K562 (cell line): ENCODE data around the gene PLPPR1. TPM values are rescaled to one million over a fixed set of nuclear protein-coding genes. Genes with fewer than 3 reads are reported as not detected.

Experiments used
- ATAC-seq: fragments of 200-7000 bp; cut with Tn5 transposase; 3 replicates; pipeline ENCODE4 v1.9.1; 2020; ENCODE audit warnings: moderate library complexity
- BruUV-seq: library from RNA; stranded (reverse); fragments of 400-500 nt; replicated peaks from 2 replicates; lab custom pipeline; 2021; lab: Mats Ljungman, UMichigan
- CTCF ChIA-PET: fragments of 300-600 bp; formaldehyde crosslinking; extraction: SDS; loops from one replicate; lab custom pipeline; 2021; ENCODE audit warnings: low intra/inter-chr PET ratio; lab: Yijun Ruan, JAX
- POLR2A ChIA-PET: fragments of 300-600, 350-650 bp; sonication (Branson Sonifier 250); formaldehyde crosslinking; extraction: SDS; loops from one replicate; lab custom pipeline; 2021; ENCODE audit warnings: antibody characterized with exemption, inconsistent platforms; lab: Yijun Ruan, JAX
- DNase-seq, 4 experiments: peaks; one replicate each; pipeline versions ENCODE4 v3.0.0 to v3.0.0-alpha.2; 2011 to 2018; ENCODE audit warnings: low spot score in 3 of 4, mixed read lengths in 3 of 4; ENCODE audit errors: extremely low read depth in 1 of 4
- FAIRE-seq: peaks from 2 replicates; lab custom pipeline; 2011; peaks lifted over from hg19 to GRCh38; lab: Jason Lieb, UNC
- H2AFZ ChIP-seq: 2 replicates; pipeline ENCODE4 v1.6.0; 2011; ENCODE audit warnings: low read depth, low read length, control low read depth, inconsistent platforms
- H3K27ac ChIP-seq: fragments of 200-600 bp; 3 replicates; pipeline ENCODE4 v1.8.0; 2011; ENCODE audit warnings: low read depth, mild to moderate bottlenecking, control low read depth, inconsistent platforms, low read length, moderate library complexity, mixed read lengths; ENCODE audit errors: extremely low read depth
- H3K27me3 ChIP-seq, 2 experiments: fragments of 300-600 bp in 1 of 2; 2 replicates in 1 of 2; 3 replicates in 1 of 2; pipeline versions ENCODE4 v1.6.0 to v1.8.0; 2011; ENCODE audit warnings: inconsistent platforms in 2 of 2, low read length in 2 of 2, mild to moderate bottlenecking in 1 of 2, mixed read lengths in 1 of 2, moderate library complexity in 1 of 2; ENCODE audit not compliant: control insufficient read depth in 2 of 2, insufficient read depth in 2 of 2
- H3K36me3 ChIP-seq: fragments of 300-600 bp; 3 replicates; pipeline ENCODE4 v1.8.0; 2011; ENCODE audit warnings: mild to moderate bottlenecking, low read length, inconsistent platforms; ENCODE audit not compliant: control insufficient read depth, insufficient read depth
- H3K4me1 ChIP-seq, 2 experiments: fragments of 200-600 bp in 1 of 2; replicated peaks in 1 of 2; 2 replicates in 1 of 2; 3 replicates in 1 of 2; pipeline versions ENCODE4 v1.5.1 to v1.8.0; 2011; ENCODE audit warnings: inconsistent platforms in 2 of 2, low read length in 2 of 2, mild to moderate bottlenecking in 1 of 2, mixed read lengths in 1 of 2, moderate library complexity in 1 of 2; ENCODE audit not compliant: control insufficient read depth in 2 of 2, insufficient read depth in 2 of 2
- H3K4me2 ChIP-seq: 2 replicates; pipeline ENCODE4 v1.6.1; 2011; ENCODE audit warnings: low read length, control low read depth, inconsistent platforms, mixed read lengths; ENCODE audit not compliant: insufficient read depth
- H3K4me3 ChIP-seq: fragments of 200-600 bp; sonication (generic), shearing (Covaris generic); 2 replicates; pipeline ENCODE4 v1.5.1; 2016; ENCODE audit warnings: control low read depth, inconsistent platforms
- H3K79me2 ChIP-seq: fragments of 200-600 bp; 3 replicates; pipeline ENCODE4 v1.8.0; 2011; ENCODE audit warnings: low read length, inconsistent platforms; ENCODE audit not compliant: control insufficient read depth, insufficient read depth
- H3K9ac ChIP-seq, 2 experiments: 2 replicates each; pipeline versions ENCODE4 v1.6.0 to v1.6.1; 2011; ENCODE audit warnings: low read depth in 2 of 2, low read length in 2 of 2, control low read depth in 1 of 2, inconsistent platforms in 1 of 2, mild to moderate bottlenecking in 1 of 2, mixed read lengths in 1 of 2; ENCODE audit not compliant: insufficient read depth in 1 of 2
- H3K9me1 ChIP-seq: one replicate; pipeline ENCODE4 v1.6.0; 2011; ENCODE audit warnings: inconsistent platforms, mild to moderate bottlenecking, low read length, moderate library complexity; ENCODE audit not compliant: control insufficient read depth, insufficient read depth
- H3K9me3 ChIP-seq: replicated peaks from 2 replicates; pipeline ENCODE4 v1.5.1; 2011; ENCODE audit warnings: low read depth, low read length, inconsistent platforms; ENCODE audit not compliant: control insufficient read depth, insufficient read depth
- H4K20me1 ChIP-seq: replicated peaks from 2 replicates; pipeline ENCODE4 v1.6.1; 2011; ENCODE audit warnings: low read length, inconsistent platforms, mixed read lengths; ENCODE audit not compliant: control insufficient read depth, insufficient read depth
- CHD2 ChIP-seq: IDR thresholded peaks from 2 replicates; pipeline ENCODE4 v1.6.1; 2011; ENCODE audit warnings: low read depth, low read length
- HDAC6 ChIP-seq: IDR thresholded peaks from 2 replicates; pipeline ENCODE4 v1.6.1; 2012; ENCODE audit warnings: low read depth, mild to moderate bottlenecking, control low read depth, inconsistent platforms, low read length, moderate library complexity
- LARP7 ChIP-seq: fragments of 450-650 bp; IDR thresholded peaks from 2 replicates; pipeline ENCODE4 v1.6.1; 2016
- NFE2L1 ChIP-seq: fragments of 450-650 bp; IDR thresholded peaks from 2 replicates; pipeline ENCODE4 v1.6.1; 2016; ENCODE audit warnings: missing genetic modification characterization, low read depth, mild to moderate bottlenecking, missing compliant biosample characterization, moderate library complexity, borderline replicate concordance
- RBM39 ChIP-seq: fragments of 200-400 bp; formaldehyde crosslinking; optimal IDR thresholded peaks from 2 replicates; pipeline ENCODE3; 2018; ENCODE audit warnings: low read depth, low read length
- RUNX1 ChIP-seq: sonication (generic); IDR thresholded peaks from 2 replicates; pipeline ENCODE4 v1.6.1; 2016; ENCODE audit warnings: antibody characterized with exemption, low read depth
- U2AF2 ChIP-seq: fragments of 200-400 bp; formaldehyde crosslinking; optimal IDR thresholded peaks from 2 replicates; pipeline ENCODE3; 2017; ENCODE audit warnings: low read depth, mild to moderate bottlenecking, low read length
- ZC3H4 ChIP-seq: sonication (generic); formaldehyde crosslinking; IDR thresholded peaks from 2 replicates; pipeline ENCODE4 v1.9.0; 2021; ENCODE audit warnings: missing genetic modification reagents, borderline replicate concordance
- ZNF232 ChIP-seq: sonication (generic); formaldehyde crosslinking; IDR thresholded peaks from 2 replicates; pipeline ENCODE4 v1.8.0; 2022; ENCODE audit warnings: mild to moderate bottlenecking, missing genetic modification reagents
- ZNF311 ChIP-seq: fragments of 250-450 bp; sonication (Bioruptor Pico); IDR thresholded peaks from 2 replicates; pipeline ENCODE4 v1.4.0; 2020; ENCODE audit warnings: mild to moderate bottlenecking, moderate library complexity
- in situ Hi-C: fragments of 300-500 bp; cut with MboI; formaldehyde crosslinking; loops from 4 replicates; pipeline ENCODE4 v1.15.0; 2018; ENCODE audit warnings: inconsistent platforms, mixed read lengths
- intact Hi-C: fragments of 100-400 bp; cut with micrococcal nuclease; formaldehyde crosslinking; loops from 2 replicates; pipeline ENCODE4 v1.14.2; 2022
- polyA plus RNA-seq, 8 experiments: library from polyadenylated mRNA; depleted of rRNA in 4 of 8; stranded (reverse) in 5 of 8; unstranded in 3 of 8; fragments of >200 nt; fragmentation: Nextera tagmentation in 2 of 8; fragmentation: Illumina TruSeq in 1 of 8; extraction: Ambion mirVana in 2 of 8; extraction: Trizol in 1 of 8; gene quantifications; 2 replicates each; pipeline versions ENCODE4 v1.2.1 to v1.2.3, GENCODE V29; 2011 to 2014; ENCODE audit warnings: inconsistent platforms in 1 of 8, missing spikeins in 1 of 8
- total RNA-seq, 7 experiments: library from RNA; depleted of rRNA in 6 of 7; stranded (reverse); fragments of >200 nt in 6 of 7; fragmentation: Illumina TruSeq in 2 of 7; extraction: Trizol in 2 of 7; gene quantifications; 2 replicates each; pipeline versions ENCODE4 v1.2.1 to v1.2.3, GENCODE V29; 2011 to 2021; ENCODE audit warnings: low replicate concordance in 1 of 7
- TF ChIP-seq, protein P1 (sequence below): sonication (generic); formaldehyde crosslinking; IDR thresholded peaks from 2 replicates; pipeline ENCODE4 v1.5.0; 2020; ENCODE audit warnings: missing genetic modification reagents
- TF ChIP-seq, protein P2 (sequence below), 2 experiments: IDR thresholded peaks; 2 replicates each; pipeline ENCODE4 v1.6.1; 2011; ENCODE audit warnings: borderline replicate concordance in 1 of 2, control low read depth in 1 of 2, low read depth in 1 of 2, low read length in 1 of 2, mild to moderate bottlenecking in 1 of 2, mixed read lengths in 1 of 2, moderate library complexity in 1 of 2; ENCODE audit not compliant: insufficient read depth in 1 of 2, insufficient read length in 1 of 2, poor library complexity in 1 of 2, severe bottlenecking in 1 of 2; ENCODE audit errors: extremely low read depth in 1 of 2
- TF ChIP-seq, protein P3 (sequence below): fragments of 250-450 bp; sonication (Bioruptor Pico); IDR thresholded peaks from 2 replicates; pipeline ENCODE4 v1.8.0; 2021; ENCODE audit warnings: mild to moderate bottlenecking, moderate library complexity
- TF ChIP-seq, protein P4 (sequence below): sonication (generic); formaldehyde crosslinking; IDR thresholded peaks from 2 replicates; pipeline ENCODE4 v1.8.0; 2022; ENCODE audit warnings: missing genetic modification reagents, mild to moderate bottlenecking, borderline replicate concordance
- TF ChIP-seq, protein P5 (sequence below), 2 experiments: fragments of 450-650 bp; IDR thresholded peaks; 2 replicates each; pipeline ENCODE4 v1.6.1; 2016

The PLPPR1 gene
- total and polyA plus RNA-seq, 9 of the 15 experiments (the other 6 are each of a cell fraction or from before 2014, with no cell fraction given), result not detected

DNA sequence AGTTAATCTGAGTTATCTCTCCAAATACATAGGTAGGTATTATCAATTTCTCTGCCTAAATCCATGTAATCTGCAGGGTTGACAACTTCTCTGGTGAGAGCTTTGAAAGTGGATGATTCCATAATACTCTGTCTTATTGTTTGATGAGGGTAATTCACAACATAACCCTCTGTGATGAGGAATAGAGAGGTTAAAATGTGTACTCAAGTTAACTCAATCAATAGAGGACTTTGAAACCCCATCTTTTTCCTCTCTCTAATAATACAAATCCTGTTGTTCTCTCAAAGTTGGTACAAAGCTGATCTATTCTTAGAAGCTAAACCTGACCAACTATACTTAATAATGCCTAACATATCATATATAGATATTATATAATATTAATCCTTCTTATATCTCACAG, 100.1 kb downstream of the PLPPR1 start:
- H2AFZ ChIP-seq, result no peak overlapping the region
- no TSS peak for BruUV-seq

More for the DNA sequence above, 100.1 kb downstream of the PLPPR1 start:
- ATAC-seq, result no peak
- no peaks in the 10 kb centered on the region for H3K79me2 ChIP-seq
- no peaks in the 10 kb centered on the region for H3K9me3 ChIP-seq
- H3K9me1 ChIP-seq, result no peaks in the 10 kb centered on the region
- CTCF ChIA-PET, result no interaction called here
- no peak for DNase-seq
- TF ChIP-seq, protein P1, sequence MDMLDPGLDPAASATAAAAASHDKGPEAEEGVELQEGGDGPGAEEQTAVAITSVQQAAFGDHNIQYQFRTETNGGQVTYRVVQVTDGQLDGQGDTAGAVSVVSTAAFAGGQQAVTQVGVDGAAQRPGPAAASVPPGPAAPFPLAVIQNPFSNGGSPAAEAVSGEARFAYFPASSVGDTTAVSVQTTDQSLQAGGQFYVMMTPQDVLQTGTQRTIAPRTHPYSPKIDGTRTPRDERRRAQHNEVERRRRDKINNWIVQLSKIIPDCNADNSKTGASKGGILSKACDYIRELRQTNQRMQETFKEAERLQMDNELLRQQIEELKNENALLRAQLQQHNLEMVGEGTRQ (CRISPR knock-in tag), result no peak
- TF ChIP-seq RBM39 (no peak), NFE2L1 (tag) (no peak), CHD2 (no peak), U2AF2 (no peak), HDAC6 (no peak), LARP7 (no peak), ZNF232 (CRISPR knock-in tag) (no peak), ZC3H4 (CRISPR knock-in tag) (no peak), RUNX1 (no peak), ZNF311 (CRISPR knock-in tag) (no peak)
- TF ChIP-seq, protein P2, sequence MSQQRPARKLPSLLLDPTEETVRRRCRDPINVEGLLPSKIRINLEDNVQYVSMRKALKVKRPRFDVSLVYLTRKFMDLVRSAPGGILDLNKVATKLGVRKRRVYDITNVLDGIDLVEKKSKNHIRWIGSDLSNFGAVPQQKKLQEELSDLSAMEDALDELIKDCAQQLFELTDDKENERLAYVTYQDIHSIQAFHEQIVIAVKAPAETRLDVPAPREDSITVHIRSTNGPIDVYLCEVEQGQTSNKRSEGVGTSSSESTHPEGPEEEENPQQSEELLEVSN (IDR thresholded peaks at IDR 0.05; ENCODE audit: borderline replicate concordance in 1 of 2, extremely low read depth in 1 of 2, insufficient read depth in 1 of 2, insufficient read length in 1 of 2, low read depth in 1 of 2, low read length in 1 of 2, poor library complexity in 1 of 2, severe bottlenecking in 1 of 2), result no peak
- TF ChIP-seq, protein P3, sequence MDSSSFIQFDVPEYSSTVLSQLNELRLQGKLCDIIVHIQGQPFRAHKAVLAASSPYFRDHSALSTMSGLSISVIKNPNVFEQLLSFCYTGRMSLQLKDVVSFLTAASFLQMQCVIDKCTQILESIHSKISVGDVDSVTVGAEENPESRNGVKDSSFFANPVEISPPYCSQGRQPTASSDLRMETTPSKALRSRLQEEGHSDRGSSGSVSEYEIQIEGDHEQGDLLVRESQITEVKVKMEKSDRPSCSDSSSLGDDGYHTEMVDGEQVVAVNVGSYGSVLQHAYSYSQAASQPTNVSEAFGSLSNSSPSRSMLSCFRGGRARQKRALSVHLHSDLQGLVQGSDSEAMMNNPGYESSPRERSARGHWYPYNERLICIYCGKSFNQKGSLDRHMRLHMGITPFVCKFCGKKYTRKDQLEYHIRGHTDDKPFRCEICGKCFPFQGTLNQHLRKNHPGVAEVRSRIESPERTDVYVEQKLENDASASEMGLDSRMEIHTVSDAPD (CRISPR knock-in tag), result no peak
- TF ChIP-seq, protein P4, sequence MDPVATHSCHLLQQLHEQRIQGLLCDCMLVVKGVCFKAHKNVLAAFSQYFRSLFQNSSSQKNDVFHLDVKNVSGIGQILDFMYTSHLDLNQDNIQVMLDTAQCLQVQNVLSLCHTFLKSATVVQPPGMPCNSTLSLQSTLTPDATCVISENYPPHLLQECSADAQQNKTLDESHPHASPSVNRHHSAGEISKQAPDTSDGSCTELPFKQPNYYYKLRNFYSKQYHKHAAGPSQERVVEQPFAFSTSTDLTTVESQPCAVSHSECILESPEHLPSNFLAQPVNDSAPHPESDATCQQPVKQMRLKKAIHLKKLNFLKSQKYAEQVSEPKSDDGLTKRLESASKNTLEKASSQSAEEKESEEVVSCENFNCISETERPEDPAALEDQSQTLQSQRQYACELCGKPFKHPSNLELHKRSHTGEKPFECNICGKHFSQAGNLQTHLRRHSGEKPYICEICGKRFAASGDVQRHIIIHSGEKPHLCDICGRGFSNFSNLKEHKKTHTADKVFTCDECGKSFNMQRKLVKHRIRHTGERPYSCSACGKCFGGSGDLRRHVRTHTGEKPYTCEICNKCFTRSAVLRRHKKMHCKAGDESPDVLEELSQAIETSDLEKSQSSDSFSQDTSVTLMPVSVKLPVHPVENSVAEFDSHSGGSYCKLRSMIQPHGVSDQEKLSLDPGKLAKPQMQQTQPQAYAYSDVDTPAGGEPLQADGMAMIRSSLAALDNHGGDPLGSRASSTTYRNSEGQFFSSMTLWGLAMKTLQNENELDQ (CRISPR knock-in tag), result no peak
- TF ChIP-seq, protein P5, sequence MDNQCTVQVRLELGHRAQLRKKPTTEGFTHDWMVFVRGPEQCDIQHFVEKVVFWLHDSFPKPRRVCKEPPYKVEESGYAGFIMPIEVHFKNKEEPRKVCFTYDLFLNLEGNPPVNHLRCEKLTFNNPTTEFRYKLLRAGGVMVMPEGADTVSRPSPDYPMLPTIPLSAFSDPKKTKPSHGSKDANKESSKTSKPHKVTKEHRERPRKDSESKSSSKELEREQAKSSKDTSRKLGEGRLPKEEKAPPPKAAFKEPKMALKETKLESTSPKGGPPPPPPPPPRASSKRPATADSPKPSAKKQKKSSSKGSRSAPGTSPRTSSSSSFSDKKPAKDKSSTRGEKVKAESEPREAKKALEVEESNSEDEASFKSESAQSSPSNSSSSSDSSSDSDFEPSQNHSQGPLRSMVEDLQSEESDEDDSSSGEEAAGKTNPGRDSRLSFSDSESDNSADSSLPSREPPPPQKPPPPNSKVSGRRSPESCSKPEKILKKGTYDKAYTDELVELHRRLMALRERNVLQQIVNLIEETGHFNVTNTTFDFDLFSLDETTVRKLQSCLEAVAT (IDR thresholded peaks at IDR 0.05), result no peak
- TF ChIP-seq, all 486 proteins: peak for 0
- Histone ChIP-seq H3K9ac (no peak overlapping the region), H3K4me3 (no peak overlapping the region), H3K4me1 (no peaks in the 10 kb centered on the region), H3K27me3 (no peaks in the 10 kb centered on the region), H3K27ac (no peak overlapping the region), H3K36me3 (no peaks in the 10 kb centered on the region), H4K20me1 (no peaks in the 10 kb centered on the region), H3K4me2 (no peak overlapping the region)
- intact Hi-C loops (no loop called here), in situ Hi-C loops (no loop called here)
- POLR2A ChIA-PET, result no interaction called here
- FAIRE-seq, result no peak
